SH-SY5Y (cell line): ENCODE measurements around the gene PLXNB1.

ENCODE experiments used
- GATA2 ChIP-seq: IDR thresholded peaks from 2 replicates; pipeline ENCODE4 v1.6.1; 2011; ENCODE audit warnings: mild to moderate bottlenecking, low read depth, low read length
- GATA3 ChIP-seq: IDR thresholded peaks from 2 replicates; pipeline ENCODE4 v1.6.1; 2011; ENCODE audit warnings: low read depth, mild to moderate bottlenecking, low read length, moderate library complexity

DNA sequence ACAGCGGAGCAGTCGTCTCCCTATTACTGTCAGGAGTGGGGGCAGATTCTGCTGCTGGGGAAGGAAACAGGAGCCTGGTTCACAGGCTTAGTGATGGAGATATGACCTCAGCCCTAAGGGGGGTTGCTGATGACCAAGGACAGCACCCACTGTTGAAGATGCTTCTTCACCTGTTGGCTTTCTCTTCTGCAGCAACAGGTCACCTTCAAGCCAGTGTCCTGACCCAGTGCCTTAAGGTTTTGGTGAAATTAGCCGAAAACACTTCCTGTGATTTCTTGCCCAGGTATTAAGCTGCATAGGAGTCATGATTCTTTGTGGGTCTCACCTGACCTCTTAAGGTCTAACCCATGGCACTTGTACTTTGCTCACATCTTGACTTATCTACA, 30.6 kb upstream of the PLXNB1 start:
- TF ChIP-seq GATA2, result no peak
- no peak for TF ChIP-seq GATA3
